ENCODE results near the gene STUB1.

The STUB1 gene

DNA sequence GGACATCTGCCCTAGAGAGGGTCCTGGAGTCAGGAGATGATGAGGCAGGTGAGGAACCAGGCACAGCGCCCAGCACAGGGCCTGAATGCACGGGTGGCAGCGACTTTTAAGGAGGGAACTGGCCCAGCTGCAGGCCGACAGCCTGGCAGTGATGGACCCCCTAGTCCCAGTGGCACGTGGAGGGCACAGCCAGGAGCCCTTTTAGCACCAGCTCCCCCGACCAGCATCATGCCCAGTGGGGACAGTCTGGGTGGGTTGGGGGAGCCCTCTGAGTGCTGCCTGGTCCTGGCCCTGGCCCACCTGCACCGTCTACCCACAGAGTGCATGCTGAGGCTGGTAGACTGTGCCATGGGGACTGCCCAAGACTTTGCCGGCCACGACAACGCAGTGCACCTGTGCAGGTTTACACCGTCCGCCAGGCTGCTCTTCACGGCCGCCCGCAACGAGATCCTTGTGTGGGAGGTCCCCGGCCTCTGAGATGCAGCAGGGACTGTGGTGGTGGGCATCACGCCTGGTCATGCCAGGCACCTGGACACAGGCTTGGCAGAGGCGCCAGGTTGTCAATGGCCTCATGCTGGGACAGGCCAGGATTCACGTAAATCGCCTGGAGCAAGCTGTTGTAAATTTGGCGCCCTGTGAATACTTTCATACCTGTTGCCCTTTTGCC is 13.0 kb upstream of the STUB1 start:
- no peak for DNase-seq (ENCODE audit: low spot score)

DNA sequence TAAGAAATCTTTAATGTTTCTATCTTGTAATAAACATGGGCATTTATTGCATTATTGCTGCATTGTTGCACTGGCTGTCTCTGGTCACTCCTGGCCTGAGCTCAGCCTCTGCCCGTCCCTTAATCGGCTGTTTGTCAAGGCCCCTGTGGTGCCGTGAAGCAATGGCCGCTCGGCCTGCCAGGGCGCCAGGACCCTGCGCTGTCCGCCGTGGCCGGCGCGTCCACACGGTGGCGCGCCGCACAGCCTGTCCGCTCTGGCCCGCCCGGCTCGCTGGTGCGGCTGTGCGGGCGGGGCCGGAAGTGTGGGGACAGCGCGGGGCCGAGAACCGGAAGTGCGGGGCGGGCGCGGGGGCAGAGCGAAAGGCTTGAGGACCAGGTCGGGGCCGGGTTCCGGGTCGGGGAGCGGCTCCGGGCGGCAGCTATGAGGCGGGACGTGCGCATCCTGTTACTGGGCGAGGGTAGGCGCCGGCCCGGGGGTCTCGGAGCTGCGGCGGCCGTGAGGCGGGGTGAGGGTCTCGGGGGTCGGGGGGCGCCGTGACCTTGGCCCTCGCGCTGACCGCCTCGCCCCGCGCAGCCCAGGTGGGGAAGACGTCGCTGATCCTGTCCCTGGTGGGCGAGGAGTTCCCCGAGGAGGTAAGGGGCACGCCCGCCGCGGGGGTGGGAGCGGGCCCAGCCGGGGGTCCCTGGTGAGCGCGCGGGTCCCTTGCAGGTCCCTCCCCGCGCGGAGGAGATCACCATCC is 12.3 kb upstream of the STUB1 start, which contains the start of gene RHOT2:
TSS of gene RHOT2 (plus strand) at position 353 of the 739 bp plus-strand sequence. CDS start at position 421, 68 bp downstream.
- peak; percentile 71 for DNase-seq (ENCODE audit: low spot score)

DNA sequence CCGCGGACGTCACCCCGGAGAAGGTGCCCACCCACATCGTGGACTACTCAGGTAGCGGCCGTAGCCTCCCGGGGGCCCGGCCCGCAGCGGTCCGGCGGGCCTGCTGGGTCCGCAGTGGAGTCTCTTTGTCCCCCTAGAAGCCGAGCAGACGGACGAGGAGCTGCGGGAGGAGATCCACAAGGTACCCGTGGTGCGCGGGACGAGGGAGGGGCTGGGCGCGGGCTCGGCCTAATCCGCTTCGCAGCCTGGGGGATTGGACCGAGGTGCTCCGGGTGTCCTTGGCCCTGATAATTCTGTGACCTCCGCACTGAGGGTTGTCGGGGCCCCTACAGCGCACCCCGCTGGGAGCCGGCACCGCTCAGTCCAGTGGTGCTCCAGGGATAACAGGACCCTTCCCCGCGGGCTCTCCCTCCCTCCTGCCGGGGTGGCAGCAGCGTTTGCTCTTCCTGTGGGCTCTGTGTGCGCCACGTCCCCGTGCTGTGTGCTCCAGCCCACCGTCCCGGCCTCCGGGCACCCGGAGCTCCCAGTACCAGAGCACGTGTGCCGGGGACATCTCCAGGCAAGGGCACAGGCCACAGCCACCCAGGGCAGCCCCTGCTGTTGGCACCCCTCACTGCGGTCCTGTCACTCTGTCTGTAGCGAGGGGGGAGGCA is 11.6 kb upstream of the STUB1 start:
- DNase-seq (ENCODE audit: low spot score): no peak

DNA sequence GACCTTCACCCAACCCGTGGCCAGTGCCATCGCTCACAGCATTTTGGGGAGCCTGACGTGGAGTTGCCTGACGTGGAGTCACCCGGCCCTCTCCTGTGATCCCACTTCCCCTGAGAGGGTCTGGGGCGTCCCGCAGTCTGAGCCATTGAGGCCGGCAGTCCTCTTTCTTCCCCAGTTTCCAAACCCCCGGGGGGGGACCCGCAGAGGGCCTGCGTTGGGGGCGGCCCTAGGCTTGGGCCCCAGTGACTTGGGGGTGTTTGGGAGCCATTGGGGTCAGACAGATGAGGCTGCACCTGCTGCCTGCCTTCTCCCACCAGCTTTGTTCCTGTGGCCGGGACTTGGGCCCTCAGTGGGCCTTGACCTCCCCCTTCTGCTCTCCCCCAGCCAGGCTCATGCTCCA is 10.5 kb upstream of the STUB1 start:
- DNase-seq (ENCODE audit: low spot score): no peak

DNA sequence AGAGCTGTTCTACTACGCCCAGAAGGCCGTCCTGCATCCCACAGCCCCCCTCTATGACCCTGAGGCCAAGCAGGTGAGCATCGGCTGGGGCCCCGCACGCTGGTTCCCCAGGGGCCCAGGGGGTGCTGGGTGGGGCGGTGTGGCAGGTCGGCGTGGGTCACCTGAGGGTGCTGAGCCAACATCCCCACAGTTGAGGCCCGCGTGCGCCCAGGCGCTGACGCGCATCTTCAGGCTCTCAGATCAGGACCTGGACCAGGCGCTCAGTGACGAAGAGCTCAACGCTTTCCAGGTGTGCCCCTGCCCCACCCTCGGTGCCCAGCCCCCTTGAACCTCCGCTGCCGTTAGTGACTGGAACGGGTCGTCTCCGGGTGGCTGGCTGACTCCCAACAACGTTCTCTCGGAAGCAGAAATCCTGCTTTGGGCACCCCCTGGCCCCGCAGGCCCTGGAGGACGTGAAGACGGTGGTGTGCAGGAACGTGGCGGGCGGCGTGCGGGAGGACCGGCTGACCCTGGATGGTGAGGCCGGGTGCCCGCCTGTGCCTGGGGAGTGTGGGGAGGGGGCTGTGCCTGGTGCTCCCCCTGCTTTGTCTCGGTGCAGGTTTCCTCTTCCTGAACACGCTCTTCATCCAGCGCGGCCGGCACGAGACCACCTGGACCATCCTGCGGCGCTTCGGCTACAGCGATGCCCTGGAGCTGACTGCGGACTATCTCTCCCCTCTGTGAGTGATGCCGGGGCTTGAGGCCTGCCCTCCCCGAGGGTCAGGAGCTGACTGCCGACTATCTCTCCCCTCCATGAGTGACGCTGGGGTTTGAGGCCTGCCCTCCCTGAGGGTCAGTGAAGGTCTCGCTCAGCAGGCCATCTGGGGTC is 9.5 kb upstream of the STUB1 start:
- DNase-seq (ENCODE audit: low spot score): no peak

DNA sequence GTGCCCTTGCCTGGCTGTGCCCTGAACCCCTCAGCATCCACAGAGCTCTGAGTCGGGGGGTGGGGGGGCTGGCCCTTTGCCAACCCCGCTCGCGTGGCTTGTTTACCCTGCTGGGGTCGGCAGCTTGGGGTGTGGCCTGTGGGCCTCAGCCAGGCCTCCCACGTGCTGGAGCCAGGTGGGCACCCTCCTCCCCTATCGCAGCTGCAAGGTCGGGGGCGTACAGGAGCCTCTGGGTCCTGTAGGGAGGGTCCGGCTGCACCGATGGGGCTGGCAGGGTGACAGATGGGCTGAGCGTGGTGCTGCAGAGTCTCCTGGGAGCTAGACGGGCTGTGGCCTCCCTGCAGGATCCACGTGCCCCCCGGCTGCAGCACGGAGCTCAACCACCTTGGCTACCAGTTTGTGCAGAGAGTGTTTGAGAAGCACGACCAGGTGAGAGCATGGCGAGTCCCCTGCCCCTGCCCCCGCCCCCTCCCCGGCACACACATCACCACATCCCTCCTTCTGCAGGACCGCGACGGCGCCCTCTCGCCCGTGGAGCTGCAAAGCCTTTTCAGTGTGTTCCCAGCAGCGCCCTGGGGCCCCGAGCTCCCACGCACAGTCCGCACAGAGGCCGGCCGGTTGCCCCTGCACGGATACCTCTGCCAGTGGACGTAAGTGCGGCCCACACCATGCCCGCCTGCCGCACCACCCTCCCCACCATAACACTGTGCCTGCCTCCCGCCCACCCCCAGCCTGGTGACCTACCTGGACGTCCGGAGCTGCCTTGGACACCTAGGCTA is 8.7 kb upstream of the STUB1 start:
- no peak for DNase-seq (ENCODE audit: low spot score)

DNA sequence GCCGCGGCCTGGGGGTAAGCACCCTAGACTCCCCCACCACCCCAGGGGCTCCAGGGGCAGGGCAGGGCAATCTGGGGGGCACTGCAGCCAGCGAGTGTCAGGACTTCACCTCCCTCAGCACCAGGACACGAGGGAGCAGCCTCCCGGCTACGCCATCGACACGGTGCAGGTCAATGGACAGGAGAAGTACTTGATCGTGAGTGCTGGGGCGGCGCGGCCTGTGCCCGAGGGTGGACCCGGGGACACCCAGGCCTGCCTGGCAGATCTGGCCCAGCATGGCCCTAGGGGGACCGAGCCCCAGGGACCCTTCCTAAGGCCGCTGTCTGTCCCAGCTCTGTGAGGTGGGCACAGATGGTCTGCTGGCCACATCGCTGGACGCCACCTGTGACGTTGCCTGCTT is 7.8 kb upstream of the STUB1 start:
- DNase-seq (ENCODE audit: low spot score): no peak

DNA sequence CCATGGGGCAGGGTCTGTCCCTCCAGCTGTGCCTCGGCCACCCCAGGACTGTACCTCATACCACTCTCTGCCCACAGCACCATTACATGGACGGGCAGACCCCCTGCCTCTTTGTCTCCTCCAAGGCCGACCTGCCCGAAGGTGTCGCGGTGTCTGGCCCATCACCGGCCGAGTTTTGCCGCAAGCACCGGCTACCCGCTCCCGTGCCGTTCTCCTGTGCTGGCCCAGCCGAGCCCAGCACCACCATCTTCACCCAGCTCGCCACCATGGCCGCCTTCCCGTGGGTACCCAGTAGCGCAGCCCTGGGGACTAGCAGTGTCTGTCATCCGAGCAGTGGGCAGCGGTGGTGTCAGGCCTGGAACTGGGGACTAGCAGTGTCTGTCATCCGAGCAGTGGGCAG is 7.4 kb upstream of the STUB1 start:
- DNase-seq (ENCODE audit: low spot score): no peak

DNA sequence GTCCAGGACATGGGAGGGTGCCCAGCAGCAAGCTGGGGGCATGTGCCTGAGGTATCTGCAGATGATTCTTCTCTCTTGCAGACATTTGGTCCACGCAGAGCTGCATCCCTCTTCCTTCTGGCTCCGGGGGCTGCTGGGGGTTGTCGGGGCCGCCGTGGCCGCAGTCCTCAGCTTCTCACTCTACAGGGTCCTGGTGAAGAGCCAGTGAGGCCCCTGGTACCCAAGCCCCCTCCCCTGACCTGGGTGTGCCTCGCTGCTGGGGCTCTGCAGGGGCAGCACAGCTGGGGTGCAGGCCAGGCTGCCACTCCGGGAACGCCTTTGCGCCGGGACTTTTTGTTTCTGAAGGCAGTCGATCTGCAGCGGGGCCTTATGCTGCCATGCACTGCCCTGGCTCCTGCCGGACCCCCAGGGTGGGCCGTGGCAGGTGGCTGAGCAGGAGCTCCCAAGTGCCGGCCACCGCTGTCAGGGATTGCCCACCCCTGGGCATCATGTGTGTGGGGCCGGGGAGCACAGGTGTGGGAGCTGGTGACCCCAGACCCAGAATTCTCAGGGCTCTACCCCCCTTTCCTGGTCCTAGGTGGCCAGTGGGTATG is 6.7 kb upstream of the STUB1 start:
- no peak for DNase-seq (ENCODE audit: low spot score)

DNA sequence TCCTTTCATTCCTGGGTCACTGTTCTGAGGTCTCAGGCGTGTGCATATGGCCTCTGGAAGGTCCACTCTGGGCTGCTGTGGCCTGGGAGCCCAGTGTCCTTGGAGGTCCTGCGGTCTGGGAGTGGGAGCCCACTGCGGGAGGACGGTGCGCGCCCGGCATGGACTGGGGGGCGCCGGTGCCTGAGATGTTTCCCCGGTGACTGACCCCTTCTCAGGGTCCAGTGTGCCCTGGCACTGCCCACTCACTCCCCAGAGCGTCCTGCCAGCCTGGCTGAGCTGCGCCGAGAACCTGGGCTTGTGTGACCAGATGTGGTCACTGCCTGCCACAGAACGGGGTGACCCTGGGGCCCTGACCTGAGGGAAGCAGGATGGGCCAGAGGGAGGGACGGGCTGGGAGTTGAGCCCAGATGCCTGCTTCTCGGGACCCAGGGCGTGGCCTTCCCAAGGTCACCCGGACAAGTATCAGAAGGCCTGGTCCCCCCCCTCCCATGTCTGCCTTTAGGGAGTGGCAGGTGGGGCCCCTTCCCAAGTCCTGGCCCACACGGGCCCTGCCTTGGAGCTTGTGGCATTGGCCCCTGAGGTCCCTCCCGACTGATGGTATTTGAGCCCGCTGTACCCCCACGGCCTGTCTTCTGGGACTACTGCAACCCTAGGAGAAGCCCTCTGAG is 5.9 kb upstream of the STUB1 start:
- no peak for DNase-seq (ENCODE audit: low spot score)

DNA sequence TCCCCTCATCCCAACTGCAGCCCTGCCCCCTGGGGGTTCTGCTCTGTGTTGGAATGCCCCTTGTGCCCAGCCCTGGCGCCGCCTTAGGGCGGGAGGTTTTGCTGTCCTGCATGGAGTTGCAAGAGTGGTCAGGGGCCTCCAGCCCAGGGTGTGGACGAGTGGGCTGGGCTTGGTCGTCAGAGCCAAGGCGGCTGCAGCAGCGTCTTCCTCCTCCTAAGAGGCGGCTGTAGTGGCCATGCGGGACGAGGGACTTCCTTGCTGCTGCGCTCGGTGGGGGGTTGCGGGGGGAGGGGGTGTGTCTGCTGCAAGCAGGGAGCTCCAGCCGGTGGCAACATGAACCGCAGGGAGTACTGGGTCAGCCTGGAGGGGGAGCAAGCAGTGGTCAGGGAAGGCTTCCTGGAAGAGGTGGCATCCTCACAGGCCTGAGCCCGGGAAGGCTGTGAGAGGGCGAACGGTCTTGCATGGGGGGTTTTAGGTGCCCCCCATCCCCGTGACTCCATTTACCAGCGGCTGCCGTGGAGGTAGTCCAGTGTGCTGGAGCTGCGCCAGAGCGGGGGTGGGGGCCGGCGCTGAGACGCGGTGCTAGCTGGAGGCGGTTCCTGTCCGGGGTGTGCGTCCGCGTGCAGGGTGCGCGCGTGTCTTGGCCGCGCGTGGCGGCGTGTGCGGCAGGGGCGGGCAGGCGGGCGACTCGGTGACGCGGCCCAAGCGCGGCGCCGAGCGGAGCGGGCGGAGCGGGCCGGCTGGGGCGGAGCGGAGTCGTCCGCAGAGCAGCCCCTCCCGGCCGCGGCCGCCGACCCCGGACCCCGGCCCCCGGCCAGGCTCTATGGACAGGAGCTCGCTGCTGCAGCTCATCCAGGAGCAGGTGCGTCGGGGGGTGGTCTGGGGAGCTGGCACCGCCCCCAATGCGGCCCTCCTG is 5.0 kb upstream of the STUB1 start, which contains the start of gene RHBDL1:
TSS of gene RHBDL1 (plus strand) at position 704 of the 916 bp plus-strand sequence. CDS start at position 824, 120 bp downstream.
- DNase-seq (ENCODE audit: low spot score): peak; percentile 50

DNA sequence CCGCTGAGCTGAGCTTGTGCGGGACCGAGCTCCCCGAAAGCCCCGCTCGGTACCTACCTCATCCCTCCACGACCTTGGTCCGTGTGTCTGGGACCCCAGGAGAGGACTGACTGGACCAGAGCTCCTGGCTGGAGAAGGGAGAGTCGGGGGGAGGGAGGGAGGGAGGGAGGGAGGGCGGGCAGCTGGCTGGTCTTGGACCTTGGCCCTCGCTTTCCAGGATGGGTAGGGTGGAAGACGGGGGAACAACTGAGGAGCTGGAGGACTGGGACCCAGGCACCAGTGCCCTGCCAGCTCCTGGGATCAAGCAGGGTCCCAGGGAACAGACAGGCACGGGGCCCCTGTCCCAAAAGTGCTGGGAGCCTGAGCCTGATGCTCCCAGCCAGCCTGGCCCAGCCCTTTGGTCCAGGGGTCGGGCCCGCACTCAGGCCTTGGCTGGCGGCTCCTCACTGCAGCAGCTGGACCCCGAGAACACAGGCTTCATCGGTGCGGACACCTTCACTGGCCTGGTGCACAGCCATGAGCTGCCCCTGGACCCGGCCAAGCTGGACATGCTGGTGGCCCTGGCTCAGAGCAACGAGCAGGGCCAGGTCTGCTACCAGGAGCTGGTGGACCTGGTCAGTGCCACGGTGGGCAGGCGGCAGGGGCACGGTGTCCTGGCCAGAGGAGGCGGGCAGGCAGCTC is 4.2 kb upstream of the STUB1 start:
- DNase-seq (ENCODE audit: low spot score): peak; percentile 42

DNA sequence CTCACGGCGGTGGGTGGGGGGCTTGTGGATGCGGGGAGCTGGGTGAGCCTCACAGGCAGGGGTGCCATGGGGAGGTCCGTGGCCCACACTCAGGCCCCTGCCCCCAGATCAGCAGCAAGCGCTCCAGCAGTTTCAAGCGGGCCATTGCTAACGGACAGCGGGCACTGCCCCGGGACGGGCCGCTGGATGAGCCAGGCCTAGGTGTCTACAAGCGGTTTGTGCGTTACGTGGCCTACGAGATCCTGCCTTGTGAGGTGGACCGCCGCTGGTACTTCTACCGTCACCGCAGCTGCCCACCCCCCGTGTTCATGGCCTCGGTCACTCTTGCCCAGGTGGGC is 3.7 kb upstream of the STUB1 start:
- no peak for DNase-seq (ENCODE audit: low spot score)

DNA sequence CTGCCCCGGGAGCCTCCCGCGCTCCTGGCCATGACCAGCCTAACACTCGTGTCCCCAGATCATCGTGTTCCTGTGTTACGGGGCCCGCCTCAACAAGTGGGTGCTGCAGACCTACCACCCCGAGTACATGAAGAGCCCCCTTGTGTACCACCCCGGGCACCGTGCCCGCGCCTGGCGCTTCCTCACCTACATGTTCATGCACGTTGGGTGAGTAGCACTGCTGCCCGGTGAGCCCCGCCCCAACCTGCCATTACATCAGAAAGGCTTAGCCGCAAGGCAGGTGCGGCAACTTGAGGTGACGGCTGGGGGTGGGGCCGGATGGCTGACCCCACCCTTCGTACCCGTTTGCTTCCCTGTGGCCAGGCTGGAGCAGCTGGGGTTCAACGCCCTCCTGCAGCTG is 3.3 kb upstream of the STUB1 start:
- no peak for DNase-seq (ENCODE audit: low spot score)

DNA sequence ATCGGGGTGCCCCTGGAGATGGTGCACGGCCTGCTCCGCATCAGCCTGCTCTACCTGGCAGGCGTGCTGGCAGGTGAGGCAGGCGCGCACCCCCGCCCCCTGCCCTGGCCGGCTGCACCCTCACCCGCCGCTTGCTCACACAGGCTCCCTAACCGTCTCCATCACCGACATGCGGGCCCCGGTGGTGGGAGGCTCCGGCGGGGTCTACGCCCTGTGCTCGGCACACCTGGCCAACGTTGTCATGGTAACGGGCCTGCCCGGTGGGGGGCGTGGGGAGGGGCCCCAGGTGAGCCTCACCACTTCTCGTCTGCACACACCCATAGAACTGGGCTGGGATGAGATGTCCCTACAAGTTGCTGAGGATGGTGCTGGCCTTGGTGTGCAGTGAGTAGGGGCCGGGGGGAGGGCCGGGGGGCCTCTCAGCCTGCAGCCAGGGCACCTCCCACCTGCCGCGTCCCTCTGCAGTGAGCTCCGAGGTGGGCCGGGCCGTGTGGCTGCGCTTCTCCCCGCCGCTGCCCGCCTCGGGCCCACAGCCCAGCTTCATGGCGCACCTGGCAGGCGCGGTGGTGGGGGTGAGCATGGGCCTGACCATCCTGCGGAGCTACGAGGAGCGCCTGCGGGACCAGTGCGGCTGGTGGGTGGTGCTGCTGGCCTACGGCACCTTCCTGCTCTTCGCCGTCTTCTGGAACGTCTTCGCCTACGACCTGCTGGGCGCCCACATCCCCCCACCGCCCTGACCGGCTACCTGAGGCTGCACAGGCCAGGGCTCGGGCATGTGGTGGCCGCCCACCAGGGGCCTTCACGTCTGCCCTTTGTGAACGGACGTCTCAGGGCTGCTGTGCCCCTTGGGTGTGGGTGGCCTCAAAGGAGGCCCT is 2.7 kb upstream of the STUB1 start:
- no peak for DNase-seq (ENCODE audit: low spot score)

DNA sequence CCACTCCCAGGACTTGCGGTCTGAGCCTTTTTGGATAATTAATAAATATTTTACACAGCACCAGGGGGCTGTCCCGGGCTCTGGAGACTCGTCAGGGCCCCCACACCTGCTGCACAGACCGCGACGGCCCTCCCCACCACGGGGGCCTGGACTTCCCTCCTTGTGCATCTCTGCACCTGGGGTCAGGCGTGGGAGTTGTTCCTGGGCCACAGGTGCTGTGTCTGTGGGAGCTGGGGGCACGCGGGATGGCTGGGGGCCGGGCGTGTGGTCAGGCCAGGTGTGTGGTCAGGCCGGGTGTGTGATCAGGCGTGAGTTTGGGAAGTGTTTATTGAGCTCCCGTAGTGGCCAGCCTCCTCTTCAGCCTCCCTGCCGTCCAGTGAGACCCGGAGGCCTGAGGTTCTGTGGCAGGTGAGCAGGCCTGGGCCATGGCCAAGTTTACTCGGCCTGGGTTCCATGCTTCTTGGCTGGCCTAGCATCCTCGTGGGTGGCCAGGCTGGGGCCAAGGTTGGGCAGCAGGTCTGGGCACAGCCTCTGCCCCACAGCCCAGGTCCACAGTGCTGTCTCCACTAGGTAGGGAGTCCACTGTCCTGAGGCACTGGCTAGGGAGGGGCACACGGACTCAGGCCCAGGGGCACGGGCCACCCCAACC is 1.9 kb upstream of the STUB1 start:
- DNase-seq (ENCODE audit: low spot score): no peak

All from HuH-7 (cell line).